WI38 (cell line): Measurements from ENCODE around the gene CCDC63.

Experiments
- H3K4me3 ChIP-seq: 2 replicates; pipeline ENCODE4 v1.5.1; 2011; ENCODE audit warnings: low read depth, mild to moderate bottlenecking, control low read depth, low read length
- TF ChIP-seq, protein P1 (sequence below): IDR thresholded peaks from 2 replicates; pipeline ENCODE4 v1.5.1; 2012; ENCODE audit warnings: low read depth, mild to moderate bottlenecking, control low read depth, low read length

CCDC63 gene

GRCh38 chr12:110928700-110929099 lies 81.9 kb downstream of the CCDC63 start:
- H3K4me3 ChIP-seq: no peak overlapping the region
- TF ChIP-seq, protein P1, sequence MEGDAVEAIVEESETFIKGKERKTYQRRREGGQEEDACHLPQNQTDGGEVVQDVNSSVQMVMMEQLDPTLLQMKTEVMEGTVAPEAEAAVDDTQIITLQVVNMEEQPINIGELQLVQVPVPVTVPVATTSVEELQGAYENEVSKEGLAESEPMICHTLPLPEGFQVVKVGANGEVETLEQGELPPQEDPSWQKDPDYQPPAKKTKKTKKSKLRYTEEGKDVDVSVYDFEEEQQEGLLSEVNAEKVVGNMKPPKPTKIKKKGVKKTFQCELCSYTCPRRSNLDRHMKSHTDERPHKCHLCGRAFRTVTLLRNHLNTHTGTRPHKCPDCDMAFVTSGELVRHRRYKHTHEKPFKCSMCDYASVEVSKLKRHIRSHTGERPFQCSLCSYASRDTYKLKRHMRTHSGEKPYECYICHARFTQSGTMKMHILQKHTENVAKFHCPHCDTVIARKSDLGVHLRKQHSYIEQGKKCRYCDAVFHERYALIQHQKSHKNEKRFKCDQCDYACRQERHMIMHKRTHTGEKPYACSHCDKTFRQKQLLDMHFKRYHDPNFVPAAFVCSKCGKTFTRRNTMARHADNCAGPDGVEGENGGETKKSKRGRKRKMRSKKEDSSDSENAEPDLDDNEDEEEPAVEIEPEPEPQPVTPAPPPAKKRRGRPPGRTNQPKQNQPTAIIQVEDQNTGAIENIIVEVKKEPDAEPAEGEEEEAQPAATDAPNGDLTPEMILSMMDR: no peak

- TF ChIP-seq, protein P1: no peak
- H3K4me3 ChIP-seq: no peak overlapping the region
These were observed 83.0 kb downstream of the CCDC63 start for GRCh38 chr12:110929818-110930217.

DNA sequence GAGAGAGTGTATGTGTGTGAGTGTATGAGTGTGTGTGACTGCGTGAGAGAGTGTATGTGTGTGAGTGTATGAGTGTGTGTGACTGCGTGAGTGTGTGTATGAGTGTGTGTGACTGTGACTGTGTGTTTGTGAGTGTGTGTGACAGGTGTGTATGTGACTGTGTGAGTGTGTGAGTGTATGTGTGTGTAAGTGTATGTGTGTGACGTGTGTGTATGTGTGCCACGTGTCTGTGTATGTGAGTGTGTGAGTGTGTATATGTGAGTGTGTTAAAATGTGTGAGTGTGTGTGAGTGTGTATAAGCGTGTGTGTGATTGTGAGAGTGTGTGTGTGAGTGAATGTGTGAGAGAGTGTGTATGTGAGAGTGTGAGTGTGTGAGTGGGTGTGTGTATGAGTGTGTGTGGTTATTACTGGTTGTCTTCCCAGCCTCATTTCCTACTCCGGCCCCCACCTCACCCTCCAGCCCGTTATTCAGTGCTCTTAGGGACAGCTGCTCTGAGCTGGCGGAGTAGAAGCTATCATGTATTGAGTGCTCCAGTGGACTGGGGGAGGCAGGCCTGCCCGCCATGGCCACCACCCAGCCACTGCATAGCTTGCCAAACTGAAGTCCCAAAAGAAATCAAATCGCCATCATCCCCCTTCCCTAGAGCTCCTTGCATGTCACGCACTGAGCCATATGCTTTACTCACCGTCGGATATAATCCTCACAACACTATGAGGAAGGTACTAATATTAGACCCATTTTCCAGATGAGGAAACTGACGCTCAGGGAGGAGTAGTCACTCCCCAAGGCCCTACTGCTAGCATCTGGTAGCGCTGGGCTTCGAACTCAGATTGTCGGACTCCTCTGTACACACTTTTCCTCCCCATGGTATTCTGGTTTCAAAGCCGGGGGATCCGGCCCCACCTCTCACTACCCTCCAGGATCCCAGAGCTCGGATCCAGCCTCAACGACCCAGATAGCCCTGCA lies 83.8 kb downstream of the CCDC63 start:
- no peak overlapping the region for H3K4me3 ChIP-seq
- TF ChIP-seq, protein P1: no peak

- H3K4me3 ChIP-seq: no peak overlapping the region
- TF ChIP-seq, protein P1: no peak
These were observed 84.5 kb downstream of the CCDC63 start for GRCh38 chr12:110931315-110931728.

- H3K4me3 ChIP-seq: no peak overlapping the region
- TF ChIP-seq, protein P1: no peak
These were observed 85.3 kb downstream of the CCDC63 start for GRCh38 chr12:110932046-110932445.

DNA sequence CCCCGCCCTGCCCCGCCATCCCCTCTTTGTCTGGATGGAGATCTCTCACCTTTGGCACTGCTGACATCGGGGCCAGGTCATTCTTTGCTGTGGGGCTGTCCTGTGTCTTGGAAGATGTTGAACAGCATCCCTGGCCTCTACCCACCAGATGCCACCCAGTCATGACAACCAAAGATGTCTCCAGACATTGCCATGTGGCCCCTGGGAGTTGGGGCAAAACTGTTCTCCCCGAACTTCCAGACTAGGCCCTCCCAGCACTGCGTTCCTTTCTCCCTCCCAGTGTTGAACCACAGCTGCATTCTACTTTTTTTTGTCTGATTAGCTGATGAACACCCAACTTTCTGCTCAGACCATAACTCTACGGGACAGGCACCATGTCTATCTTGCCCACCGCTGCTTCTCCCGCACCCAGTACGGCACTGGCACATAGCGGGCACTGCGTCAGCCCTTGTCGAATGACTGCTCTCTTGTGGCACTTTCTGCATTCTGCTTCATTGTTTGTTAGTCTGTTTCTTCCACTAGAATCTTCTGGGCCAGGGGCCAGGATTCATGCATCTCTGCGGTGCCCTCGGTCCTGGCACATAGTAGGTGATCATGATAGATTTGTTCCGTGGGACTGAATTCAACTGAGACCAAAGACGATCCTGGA lies 86.7 kb downstream of the CCDC63 start:
- TF ChIP-seq, protein P1: no peak
- H3K4me3 ChIP-seq: no peak overlapping the region
